ENCODE data around the gene MAZ.

- TF ChIP-seq CTCF (IDR thresholded peaks at IDR 0.05; ENCODE audit: low read depth, low read length) (no peak), MAX (IDR thresholded peaks at IDR 0.05; ENCODE audit: low read depth, low read length) (no peak), POLR2A (IDR thresholded peaks at IDR 0.05; ENCODE audit: extremely low read depth, insufficient read length) (no peak)
These were observed 19.1 kb downstream of the MAZ start for GRCh38 chr16:29825145-29826044.

Data from NB4 (cell line).